ENCODE results near the gene AHCYL2.
A peak's percentile ranks its signal among the peaks of the same experiment; 100 is the strongest.
"Not testable (repeated sequence)": the region's sequence is repeated elsewhere in the genome, so short reads cannot be mapped to it uniquely, and the experiment has no call there.

Gene AHCYL2

DNA sequence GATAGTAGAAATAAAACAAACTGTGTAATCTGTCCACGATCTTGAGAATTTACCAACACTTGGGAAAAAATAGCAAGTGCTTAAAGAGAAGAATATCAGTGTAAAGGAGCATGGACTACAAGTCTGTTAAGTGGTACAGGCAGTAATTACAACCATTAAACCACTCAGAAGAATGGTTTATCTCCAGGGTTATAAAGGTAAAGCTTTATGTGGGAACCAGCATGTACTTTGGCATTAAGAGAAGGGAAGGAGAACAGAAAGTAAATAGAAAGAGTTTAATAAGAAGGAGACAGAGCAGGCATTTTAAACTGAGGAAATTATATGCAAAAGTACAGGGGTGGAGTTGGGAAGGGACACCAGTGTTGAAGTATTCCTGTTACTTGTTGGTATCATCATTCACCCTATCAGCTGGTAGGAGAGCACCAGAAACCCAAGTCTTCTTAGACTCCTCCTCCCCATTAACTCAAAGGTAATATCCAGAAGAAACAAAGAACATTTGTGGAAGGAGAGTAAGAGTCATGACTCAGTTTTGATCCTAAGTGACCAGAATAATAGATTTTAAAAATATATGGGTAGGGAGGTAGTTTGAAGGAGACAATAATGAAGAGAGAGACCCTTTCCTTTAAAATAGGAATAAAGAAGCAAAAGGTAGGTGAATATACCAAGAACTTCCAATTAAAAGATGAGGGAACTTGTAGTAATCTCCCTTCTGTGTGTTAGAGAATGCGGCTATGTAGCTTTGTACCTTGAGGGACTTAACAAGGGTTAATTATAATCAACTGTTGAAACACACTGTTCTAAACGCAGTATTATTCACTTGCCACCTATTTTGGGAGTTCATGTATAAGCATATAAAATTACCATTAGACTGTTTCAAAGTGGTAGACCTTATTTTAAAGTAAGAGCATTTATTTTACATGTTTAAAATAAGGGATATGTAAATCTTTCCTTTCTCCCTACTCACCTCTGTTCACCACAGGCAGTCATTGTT lies 117.3 kb downstream of the AHCYL2 start:
- FAIRE-seq (no peak), DNase-seq (ENCODE audit: insufficient read length) (no peak)
- TF ChIP-seq POLR2A (IDR thresholded peaks at IDR 0.05; ENCODE audit: low read depth, low read length) (no peak), TAF1 (IDR thresholded peaks at IDR 0.05; ENCODE audit: borderline replicate concordance, low read depth, low read length) (no peak), POLR2AphosphoS5 (IDR thresholded peaks at IDR 0.05; ENCODE audit: low read depth, low read length) (no peak)

DNA sequence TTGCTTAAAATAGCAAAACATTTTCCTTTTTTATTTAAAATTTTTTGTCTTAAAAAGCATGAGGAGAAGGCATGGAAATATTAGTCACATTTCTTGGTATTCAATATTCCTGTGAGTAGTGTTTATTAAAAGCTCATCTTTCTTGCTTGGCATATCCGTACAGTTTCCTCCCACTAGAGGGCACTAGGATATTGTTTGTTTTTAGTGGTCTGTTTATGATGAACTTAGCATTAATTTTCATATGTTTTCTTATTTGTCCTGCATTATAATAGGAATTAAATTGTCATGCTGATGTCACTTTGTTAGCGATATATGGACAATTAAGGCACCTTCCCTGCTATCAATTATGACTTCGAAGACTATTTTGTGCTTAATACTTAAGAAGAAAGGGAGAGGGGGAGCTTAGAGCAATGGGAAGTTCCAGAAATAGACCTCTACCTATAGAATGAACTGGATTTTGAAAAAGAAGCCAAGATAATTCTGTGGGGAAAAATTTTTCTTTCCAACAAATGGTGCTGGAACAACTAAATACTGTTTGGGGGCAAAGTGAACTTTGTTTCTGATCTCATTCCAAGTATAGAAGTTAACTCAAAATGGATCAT lies 118.4 kb downstream of the AHCYL2 start:
- DNase-seq (ENCODE audit: insufficient read length) (no peak), FAIRE-seq (peak; percentile 42)
- TF ChIP-seq TAF1 (IDR thresholded peaks at IDR 0.05; ENCODE audit: borderline replicate concordance, low read depth, low read length) = no peak
- no peak for TF ChIP-seq POLR2AphosphoS5 (IDR thresholded peaks at IDR 0.05; ENCODE audit: low read depth, low read length)

DNA sequence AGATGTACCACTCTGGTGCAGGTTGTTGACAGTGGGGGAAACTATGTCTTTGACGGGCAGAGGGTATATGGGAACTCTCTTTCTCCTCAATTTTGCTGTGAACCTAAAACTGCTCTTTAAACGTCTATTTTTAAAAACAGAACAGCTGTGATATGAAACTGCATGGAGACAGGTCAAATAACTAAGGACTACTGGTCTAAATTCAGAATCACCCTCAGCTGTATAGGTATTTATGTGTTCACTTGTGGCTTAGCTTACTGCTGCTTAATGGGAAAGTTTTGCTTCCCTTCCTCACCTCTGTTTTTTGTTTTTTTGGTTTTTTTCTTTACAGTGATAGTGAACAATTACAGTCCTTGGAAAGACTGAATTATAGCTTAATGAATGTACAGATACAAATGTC lies 122.5 kb downstream of the AHCYL2 start:
- FAIRE-seq (no peak), DNase-seq (ENCODE audit: insufficient read length) (no peak)
- no peak for TF ChIP-seq POLR2A (IDR thresholded peaks at IDR 0.05; ENCODE audit: low read depth, low read length)
- TF ChIP-seq POLR2AphosphoS5 (IDR thresholded peaks at IDR 0.05; ENCODE audit: low read depth, low read length) = no peak
- no peak for TF ChIP-seq TAF1 (IDR thresholded peaks at IDR 0.05; ENCODE audit: borderline replicate concordance, low read depth, low read length)

DNA sequence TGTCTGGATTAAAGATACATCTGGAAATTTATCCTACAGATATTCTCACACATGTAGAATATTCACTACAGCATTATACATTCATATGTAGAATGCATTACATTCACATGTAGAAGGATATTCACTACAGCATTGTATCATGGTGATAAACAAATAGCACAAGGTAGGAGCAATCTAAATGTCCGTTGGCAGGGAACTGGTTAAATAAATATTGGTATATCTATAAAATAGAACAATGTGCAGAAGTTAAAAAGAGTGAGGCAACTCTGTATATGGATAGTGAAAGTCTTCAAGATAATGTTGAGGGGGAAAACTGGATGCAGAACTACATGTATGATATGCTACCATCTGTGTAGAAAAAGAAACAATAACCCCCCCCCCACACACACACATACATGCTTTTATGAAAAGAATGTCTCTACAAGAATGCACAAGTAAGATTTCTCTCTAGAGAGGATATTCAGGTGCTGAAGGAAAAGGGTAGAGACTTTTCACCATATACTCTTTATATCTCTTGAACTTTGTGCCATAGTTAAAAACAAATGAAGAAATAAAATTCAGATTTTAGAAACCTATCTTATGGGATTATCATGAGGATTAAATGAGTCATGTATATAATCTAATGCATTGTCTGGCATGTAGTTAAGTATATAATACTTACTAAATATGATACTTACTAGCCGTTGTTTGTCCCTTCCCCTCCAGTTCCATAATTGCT lies 123.4 kb downstream of the AHCYL2 start:
- TF ChIP-seq POLR2A (IDR thresholded peaks at IDR 0.05; ENCODE audit: low read depth, low read length) = no peak
- TF ChIP-seq POLR2AphosphoS5 (IDR thresholded peaks at IDR 0.05; ENCODE audit: low read depth, low read length) = no peak
- no peak for TF ChIP-seq TAF1 (IDR thresholded peaks at IDR 0.05; ENCODE audit: borderline replicate concordance, low read depth, low read length)
- FAIRE-seq (no peak), DNase-seq (ENCODE audit: insufficient read length) (no peak)

DNA sequence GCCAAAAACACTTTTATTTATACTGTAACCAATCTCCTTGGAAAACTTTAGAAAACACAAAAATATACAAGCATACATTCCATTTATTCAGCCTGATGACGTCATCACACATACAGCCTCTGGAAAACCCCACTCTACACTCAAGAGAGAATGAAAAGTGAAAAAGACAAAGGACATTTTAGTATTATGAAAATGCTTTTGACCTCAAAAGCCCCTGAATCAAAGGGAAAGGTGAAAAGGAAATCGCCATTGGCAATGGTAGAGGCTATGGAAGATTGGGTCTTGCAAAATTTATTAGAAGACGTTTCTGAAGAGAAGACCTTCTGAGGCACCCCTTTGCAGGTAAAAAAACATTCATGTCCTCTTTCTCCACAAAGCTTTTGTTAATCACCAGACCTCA lies 126.5 kb downstream of the AHCYL2 start:
- no peak for FAIRE-seq
- TF ChIP-seq TAF1 (IDR thresholded peaks at IDR 0.05; ENCODE audit: borderline replicate concordance, low read depth, low read length) (no peak), POLR2AphosphoS5 (IDR thresholded peaks at IDR 0.05; ENCODE audit: low read depth, low read length) (no peak), POLR2A (IDR thresholded peaks at IDR 0.05; ENCODE audit: low read depth, low read length) (no peak)
- DNase-seq (ENCODE audit: insufficient read length) = no peak

DNA sequence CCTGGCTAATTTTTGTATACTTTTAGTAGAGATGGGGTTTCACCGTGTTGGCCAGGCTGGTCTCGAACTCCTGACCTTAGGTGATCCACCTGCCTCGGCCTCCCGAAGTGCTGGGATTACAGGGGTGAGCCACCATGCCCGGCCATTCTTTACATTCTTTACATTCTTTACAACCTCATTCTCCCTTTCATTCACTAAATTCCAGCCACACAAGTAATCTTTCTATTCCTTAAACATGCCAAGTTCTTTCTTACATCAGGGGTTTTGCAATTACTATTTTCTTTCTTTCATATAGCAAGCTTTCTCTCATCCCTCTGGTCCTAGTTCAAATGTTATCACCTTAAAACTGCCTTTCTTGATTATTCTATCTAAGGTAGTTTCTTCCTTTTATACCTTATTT lies 128.3 kb downstream of the AHCYL2 start:
- not testable (repeated sequence) for FAIRE-seq

DNA sequence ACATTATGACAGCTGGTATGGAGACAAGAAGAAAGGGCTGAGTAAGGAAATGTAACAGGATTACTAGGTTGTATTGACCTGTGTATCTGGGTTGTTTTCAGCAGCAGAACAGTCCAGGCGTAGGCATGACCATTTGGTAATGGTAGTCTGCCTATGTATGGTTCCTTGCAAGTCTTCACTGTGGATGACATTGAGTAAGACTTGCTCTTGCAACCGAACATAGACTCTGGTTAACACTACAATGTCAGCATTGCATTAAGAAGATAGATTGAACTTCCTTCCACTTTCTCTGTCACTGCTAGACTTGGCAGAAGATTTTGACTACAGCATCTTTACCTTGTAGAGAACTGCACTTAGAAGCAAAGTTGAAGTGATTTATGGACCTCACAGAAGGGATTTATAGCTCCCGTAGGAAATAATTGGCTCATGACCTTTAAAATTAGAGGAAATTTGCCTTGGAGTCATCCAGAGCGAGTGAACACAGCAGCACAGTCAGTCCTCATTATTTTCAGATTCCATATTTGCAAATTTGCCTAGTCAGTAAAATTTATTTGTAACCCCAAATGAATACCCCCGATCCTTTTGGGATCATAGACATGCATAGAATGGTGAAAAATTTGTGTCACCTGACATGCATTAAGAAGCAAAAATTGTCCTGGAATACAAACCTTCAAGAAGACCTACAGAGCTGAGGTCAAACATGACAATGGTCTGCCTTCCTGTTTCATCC lies 129.8 kb downstream of the AHCYL2 start:
- FAIRE-seq = no peak
- DNase-seq (ENCODE audit: insufficient read length) = no peak
- TF ChIP-seq TAF1 (IDR thresholded peaks at IDR 0.05; ENCODE audit: borderline replicate concordance, low read depth, low read length) (no peak), POLR2A (IDR thresholded peaks at IDR 0.05; ENCODE audit: low read depth, low read length) (no peak), POLR2AphosphoS5 (IDR thresholded peaks at IDR 0.05; ENCODE audit: low read depth, low read length) (no peak)

More for the DNA sequence above, 128.3 kb downstream of the AHCYL2 start:
- DNase-seq (ENCODE audit: insufficient read length) = not testable (repeated sequence)

DNA sequence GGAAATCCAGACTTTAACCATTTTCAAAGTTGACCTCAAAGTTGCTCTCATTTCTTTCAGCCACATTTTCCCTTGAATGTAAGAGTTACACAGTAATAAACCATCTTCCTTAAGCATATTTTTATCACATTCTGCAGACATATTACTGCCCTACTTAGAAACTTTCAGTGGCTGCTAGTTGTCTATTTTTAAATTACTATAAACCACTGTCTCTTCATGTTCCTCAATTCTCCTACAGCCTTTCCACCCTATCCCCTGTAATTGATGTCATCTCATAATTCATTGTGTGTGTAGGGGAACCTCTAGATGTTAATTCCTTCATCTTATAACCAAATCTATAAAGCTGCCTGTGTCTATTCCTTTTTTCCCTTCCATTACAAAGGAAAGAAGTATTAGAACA lies 131.3 kb downstream of the AHCYL2 start:
- DNase-seq (ENCODE audit: insufficient read length) (no peak), FAIRE-seq (no peak)
- TF ChIP-seq TAF1 (IDR thresholded peaks at IDR 0.05; ENCODE audit: borderline replicate concordance, low read depth, low read length) (no peak), POLR2A (IDR thresholded peaks at IDR 0.05; ENCODE audit: low read depth, low read length) (no peak), POLR2AphosphoS5 (IDR thresholded peaks at IDR 0.05; ENCODE audit: low read depth, low read length) (no peak)

DNA sequence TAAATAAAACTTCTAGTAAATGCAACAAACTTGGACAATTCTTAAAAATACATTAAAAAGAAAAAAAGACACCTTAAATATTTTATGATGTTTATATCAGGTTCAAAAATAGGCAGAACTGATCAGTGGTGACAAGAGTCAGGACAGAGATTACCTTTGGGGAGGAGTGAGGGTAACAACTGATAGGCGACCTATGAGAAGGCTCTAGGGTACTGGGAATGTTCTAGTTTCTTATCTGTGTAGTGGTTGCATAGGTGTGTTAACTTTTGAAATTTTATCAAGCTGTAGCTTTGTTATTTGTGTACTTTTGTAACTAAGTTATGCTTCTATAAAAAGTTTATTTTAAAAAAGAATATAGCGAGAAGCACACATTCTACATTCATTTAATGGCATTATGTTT lies 134.3 kb downstream of the AHCYL2 start:
- TF ChIP-seq POLR2A (IDR thresholded peaks at IDR 0.05; ENCODE audit: low read depth, low read length) (no peak), POLR2AphosphoS5 (IDR thresholded peaks at IDR 0.05; ENCODE audit: low read depth, low read length) (no peak), TAF1 (IDR thresholded peaks at IDR 0.05; ENCODE audit: borderline replicate concordance, low read depth, low read length) (no peak)
- DNase-seq (ENCODE audit: insufficient read length) (no peak), FAIRE-seq (no peak)

DNA sequence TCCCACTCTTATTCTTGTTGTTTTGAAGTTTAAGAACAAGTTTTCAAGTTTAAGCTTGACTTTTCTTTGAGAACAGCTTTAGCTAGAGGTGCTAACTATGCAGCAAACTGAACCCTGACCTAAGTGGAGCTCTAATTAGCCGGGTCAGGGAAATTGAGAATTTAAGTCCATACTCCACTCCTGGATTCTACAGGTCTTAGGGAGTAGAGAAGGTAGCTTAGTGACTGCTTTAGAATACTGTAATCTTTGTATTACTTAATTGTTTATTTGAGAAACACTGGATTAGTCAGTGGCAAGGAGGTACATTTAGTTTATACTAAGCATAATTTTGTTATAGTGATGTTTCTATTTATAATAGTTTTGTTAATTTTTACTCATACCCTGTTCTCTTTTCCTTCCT lies 134.8 kb downstream of the AHCYL2 start:
- no peak for FAIRE-seq
- no peak for TF ChIP-seq POLR2AphosphoS5 (IDR thresholded peaks at IDR 0.05; ENCODE audit: low read depth, low read length)
- no peak for TF ChIP-seq POLR2A (IDR thresholded peaks at IDR 0.05; ENCODE audit: low read depth, low read length)
- no peak for TF ChIP-seq TAF1 (IDR thresholded peaks at IDR 0.05; ENCODE audit: borderline replicate concordance, low read depth, low read length)

DNA sequence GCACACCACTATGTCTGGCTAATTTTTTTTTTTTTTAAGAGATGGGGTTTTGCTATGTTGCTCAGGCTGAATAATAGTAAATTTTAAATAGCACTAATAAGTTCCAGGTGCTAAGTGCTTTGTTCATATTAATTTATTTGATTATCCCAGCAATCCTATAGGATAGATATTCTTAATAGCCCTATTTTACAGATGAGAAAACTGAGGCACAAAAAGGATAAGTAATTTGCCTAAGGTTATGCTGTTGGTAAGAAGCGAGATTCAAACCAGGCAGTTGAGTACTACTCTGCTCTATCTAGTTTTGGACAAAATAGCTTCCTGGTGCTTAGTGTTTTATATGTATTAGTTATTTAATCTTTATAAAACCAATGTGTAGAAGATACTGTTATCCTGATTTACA lies 136.9 kb downstream of the AHCYL2 start:
- DNase-seq (ENCODE audit: insufficient read length) (no peak), FAIRE-seq (no peak)
- no peak for TF ChIP-seq TAF1 (IDR thresholded peaks at IDR 0.05; ENCODE audit: borderline replicate concordance, low read depth, low read length)
- TF ChIP-seq POLR2AphosphoS5 (IDR thresholded peaks at IDR 0.05; ENCODE audit: low read depth, low read length) = no peak
- no peak for TF ChIP-seq POLR2A (IDR thresholded peaks at IDR 0.05; ENCODE audit: low read depth, low read length)

More for the DNA sequence above, 134.8 kb downstream of the AHCYL2 start:
- no peak for DNase-seq (ENCODE audit: insufficient read length)
